SKM-1 treated with dmso at 0.1 percent for 144 hours (cell line): Measurements from ENCODE around the gene LCNL1.
"Not testable (repeated sequence)": the region's sequence is repeated elsewhere in the genome, so short reads cannot be mapped to it uniquely, and the experiment has no call there.

ENCODE experiments used
- DNase-seq: peaks from one replicate; lab custom pipeline; 2025; ENCODE audit not compliant: unreplicated experiment; lab: John Stamatoyannopoulos, UW

The LCNL1 gene

DNA sequence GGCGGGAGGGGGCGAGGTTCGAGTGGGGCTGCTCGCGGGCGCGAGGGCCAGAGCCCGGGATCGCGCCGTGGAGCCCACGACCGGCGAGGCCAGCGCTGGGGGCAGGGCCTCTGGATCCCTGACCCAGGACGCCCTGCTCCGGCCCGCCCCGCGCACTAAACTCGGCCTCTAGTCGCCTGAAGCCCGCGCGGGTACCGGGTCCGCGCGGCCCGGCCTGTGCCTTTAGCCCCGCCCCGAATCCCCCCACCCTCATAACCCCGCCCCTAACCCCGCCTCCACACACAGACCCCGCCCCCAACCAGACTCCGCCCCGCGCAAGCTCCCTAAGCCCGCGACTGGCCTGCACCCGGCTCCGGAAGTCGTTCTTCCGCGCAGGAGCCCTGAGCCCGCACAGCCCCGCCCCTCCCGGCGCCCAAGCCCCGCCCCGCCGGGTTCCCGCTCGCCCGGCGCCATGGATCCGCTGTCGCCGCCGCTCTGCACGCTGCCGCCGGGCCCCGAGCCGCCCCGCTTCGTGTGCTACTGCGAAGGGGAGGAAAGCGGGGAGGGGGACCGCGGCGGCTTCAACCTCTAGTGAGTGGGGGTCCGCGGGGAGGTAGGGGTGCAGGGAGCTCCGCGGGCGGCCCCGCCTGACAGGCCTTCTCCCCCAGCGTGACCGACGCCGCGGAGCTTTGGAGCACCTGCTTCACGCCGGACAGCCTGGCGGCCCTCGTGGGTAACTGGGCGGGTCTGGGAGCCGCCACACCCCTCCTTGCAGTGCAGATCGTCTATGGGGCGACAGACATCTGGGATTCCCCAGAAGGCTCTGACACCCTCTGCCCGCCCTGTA lies 9.4 kb downstream of the LCNL1 start, which contains the start of gene PAXX:
TSS of gene PAXX (plus strand) at position 430 of the 826 bp plus-strand sequence. CDS start at position 452, 22 bp downstream.
- DNase-seq: peak; percentile 85

GRCh38 chr9:136992819-136993369 lies 10.1 kb downstream of the LCNL1 start:
- no peak for DNase-seq

DNA sequence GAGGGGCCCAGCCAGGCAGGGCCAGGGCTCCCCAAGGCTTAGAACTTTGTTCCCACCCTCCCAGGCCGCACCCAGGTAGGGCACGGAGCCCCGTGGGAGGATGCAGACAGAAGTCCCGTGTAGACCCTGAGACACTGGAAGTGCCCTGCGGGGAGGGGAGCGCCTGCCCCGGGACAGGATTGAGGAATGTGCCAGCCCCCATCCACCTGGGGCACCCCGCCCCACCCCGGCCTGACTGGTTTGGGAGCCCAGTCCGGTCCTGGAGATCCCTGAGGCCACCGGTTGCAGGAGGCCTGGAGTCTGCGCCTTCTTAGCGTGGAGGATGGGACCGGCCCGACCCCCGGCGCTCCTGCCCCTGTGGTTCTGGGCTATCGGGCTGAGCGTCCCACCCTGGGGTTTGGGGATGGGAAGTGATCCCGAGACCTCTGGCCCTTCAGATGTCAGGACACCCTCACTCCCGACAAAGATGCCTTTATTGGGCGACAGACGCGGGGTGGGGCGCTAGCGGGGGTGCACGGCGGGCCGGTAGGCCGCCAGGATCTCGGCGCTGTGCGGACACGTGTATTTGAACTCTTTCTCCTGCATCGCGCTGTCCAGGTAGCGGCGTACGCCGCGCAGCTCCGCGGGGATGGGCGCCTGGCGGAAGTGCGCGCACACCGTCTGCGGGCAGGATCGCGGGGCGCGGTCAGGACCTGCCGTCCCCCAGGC lies 11.5 kb downstream of the LCNL1 start:
- DNase-seq: no peak

DNA sequence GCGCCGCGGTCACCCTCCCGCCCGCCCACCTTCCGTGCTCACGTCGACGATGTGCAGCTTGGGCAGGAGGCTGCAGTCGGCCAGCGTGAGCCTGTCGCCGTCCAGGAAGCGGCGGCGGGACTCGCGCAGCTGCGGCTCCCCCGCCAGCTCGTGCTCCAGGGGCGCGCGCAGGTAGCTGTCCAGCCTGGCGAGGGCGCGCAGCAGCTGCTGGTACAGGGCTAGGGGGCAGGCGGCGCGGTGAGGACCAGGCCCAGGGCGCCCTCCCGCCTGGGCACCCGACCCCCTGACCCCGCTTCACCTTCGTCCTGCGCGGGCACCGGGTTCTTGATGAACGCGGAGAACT lies 12.1 kb downstream of the LCNL1 start:
- no peak for DNase-seq

- DNase-seq: no peak
These were observed 12.6 kb downstream of the LCNL1 start for GRCh38 chr9:136995362-136995761.

DNA sequence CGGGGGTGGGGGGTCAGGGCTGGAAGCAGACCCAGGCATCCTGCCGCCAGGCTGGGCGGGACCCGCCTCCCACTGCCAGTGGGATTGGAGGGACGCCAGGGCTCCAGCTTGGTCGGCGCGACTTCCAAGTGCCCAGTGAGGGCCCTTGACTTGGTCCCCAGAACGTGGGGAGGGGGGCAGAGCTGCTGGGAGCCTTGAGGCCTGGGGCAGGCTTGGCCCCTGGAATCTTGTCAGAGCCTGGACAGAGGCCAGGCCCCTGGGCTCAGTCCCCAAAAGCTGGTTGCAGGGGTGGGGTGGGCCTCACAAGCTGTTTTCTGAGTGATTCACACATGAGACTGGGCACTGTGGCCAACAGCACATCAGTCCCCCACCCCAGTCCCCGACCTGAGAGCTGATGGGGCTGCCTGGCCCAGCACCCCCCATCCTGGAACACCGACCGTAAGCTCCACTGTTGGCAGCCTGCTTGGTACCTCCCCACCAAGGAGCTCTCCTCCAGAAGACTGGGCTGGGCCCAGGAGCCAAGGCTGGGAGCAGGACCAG lies 13.0 kb downstream of the LCNL1 start:
- DNase-seq: no peak

DNA sequence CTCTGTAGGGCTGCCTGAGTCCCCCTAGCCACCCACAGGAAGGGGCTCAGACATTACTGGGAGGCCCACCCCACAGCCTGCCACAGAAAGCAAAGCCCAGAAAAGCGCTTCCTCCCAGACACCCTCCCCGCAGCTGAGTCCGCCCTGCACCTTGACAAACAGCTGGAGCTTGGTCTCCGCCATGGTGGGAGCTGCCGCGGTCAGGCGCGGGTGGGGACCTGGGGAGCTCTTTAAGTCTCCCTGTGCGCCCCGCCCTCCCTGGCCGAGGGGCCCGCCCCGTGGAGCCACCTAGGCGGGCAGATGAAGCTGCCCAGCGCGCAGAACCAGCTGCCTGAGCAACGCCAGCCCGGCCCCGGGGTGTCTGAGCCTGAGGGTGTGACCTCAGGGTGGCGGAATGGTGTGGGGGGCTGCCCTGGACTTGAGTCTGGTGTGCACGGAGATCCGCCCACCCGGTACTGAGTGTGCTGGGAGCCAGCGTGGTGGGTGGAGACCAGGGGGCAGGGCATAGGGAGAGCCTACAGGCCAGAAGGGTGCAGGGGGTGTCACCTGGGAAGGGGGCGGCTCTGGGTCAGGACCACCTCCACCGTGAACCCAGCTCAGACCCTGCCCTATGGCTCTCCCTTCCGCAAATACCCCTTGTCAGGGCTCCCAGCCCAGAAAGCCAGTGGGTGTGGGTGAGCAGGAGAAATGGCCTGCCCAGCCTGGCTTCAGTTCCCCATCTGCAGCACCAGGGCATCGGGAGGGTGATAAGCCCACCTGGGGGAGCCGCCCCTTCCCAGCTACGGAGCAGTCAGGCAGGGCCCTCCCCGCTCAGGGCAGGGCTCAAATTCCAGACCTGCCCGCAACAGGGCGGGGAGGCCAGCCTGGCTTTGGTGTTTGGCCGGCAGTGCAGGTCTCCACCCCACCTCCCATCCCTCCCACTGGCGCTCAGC lies 13.8 kb downstream of the LCNL1 start, which contains the start of gene CLIC3:
TSS of gene CLIC3 (minus strand) at position 208 of the 932 bp plus-strand sequence. CDS start at position 183, 25 bp downstream.
- DNase-seq: no peak

DNA sequence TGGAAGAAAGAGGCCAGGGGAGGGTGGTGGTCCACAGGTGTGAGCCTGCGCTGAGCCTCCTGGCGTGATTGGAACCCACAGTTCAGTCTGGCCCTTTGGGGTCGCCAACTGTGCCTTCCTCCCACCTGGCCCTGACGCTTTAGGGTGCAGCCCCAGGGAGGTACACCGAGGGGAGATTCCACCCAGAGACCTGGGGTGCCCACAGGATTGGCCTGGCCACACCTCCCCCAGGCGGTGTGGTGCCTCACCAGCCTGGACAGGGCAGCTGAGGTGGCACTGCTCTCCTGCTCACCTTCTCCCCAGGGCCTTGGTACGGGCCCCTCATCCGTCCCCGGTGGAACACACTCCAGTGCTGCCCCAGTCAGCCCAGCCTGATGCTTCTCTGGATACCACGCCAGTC lies 14.6 kb downstream of the LCNL1 start:
- no peak for DNase-seq

DNA sequence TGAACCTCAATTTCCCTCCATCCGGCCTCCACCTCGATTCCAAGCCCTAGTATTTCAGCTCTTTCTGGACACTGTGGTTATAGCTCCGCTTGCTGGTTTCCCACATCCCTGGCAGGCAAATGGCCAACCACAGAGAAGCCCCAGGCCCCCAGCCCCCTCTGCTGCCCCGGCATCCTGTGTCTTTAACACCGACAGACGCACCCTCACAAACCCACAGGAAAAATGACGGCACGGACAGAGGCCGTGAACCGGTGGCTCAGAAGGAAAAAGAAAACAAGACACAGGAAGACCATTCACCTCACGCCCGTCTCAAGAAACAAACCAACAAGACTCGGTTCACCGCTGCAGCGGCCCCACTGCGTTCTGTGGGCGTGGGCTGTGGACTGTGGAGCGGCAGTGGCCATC lies 15.0 kb downstream of the LCNL1 start:
- DNase-seq: no peak

DNA sequence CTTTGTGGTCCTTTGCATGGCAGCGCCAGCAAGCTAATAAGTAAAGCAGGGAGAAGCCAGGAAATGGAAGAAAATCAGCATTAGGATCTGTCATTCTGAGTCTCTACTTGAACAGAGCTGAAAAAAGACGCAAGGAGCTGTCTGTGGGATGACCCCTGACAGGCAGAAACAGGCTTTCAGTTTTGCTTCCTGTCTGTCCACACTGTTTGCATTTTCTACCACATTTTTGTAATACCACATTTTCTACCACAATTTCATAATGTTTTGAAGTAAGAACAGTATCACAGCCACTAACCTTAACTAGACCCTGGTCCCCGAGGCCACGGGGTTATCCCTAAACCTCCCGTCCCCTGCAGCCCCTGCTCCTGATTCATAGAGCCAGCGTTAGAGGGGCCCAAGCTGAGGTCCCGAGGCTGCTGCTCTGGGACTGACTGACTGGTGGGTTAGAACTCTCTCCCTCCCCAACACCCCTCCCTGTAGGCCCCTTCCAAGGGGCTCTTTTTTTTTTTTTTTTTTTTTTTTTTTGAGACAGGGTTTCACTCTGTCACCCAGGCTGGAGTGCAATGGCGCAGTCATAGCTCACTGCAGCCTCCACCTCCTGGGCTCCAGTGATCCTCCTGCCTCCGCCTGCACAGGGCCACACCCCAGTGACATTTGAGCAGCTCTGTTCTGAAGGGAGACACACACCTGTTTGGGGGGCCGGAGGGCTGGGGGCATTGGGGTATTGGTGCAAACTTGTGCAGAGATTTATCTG lies 17.6 kb downstream of the LCNL1 start:
- DNase-seq: peak; percentile 76

- DNase-seq: no peak
These were observed 19.3 kb downstream of the LCNL1 start for GRCh38 chr9:137001857-137002645.

DNA sequence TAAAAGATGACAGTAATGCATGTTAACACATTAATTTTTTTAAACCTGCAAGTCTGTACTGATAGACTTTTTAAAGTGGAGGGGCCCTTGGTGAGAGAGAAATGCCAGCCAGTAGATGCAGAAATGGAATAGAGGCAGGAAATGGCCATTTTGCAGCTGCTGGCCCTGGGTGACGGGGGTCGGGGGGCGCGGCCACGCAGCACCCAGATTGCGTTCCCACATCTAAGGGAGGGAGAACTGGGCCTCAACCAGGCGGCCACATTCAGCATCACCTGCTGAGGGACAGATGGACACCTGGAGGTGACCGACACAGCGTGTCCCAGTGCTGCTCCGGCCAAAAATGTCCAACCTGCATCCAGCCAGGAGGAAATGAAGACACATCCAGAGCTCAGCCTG lies 19.9 kb downstream of the LCNL1 start:
- DNase-seq: no peak

GRCh38 chr9:137004285-137004684 lies 21.5 kb downstream of the LCNL1 start:
- not testable (repeated sequence) for DNase-seq

GRCh38 chr9:137006116-137007003 lies 23.6 kb downstream of the LCNL1 start:
- DNase-seq: no peak

- DNase-seq: no peak
These were observed 24.5 kb downstream of the LCNL1 start for GRCh38 chr9:137007108-137007815.

DNA sequence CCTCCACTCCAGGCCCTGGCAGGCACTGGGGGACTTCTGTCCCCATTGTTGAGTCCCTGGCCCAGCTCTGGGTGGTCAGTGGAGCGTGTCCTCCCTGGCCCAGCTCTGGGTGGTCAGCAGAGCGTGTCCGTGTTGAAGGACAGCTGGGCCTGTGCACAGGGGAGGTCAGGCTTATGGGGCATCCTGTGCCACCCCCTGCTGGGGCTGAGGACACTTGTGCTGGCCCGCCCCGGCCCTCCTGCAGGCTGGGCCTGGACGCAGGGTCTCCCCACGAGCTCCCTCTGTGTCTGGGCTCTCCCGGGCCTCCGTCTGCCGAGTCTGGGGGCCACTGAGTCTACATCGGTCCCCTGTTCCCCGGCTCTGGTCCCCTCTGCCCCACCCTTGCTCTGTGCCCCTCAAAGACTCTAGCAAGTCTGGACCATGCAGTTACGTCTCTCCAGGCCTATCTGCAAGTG lies 25.1 kb downstream of the LCNL1 start:
- no peak for DNase-seq

GRCh38 chr9:137008312-137008711 lies 25.5 kb downstream of the LCNL1 start:
- DNase-seq: no peak
